DND-41 (cell line): ENCODE results near the gene LTBP2.

Source experiments
- ATAC-seq: fragments of 200-7000 bp; cut with Tn5 transposase; 3 replicates; pipeline ENCODE4 v1.9.1; 2021; ENCODE audit warnings: low read depth; ENCODE audit not compliant: insufficient read depth
- DNase-seq: peaks from one replicate; pipeline ENCODE4 v3.0.0-alpha.2; 2020
- H2AFZ ChIP-seq: 2 replicates; pipeline ENCODE4 v1.6.0; 2012; ENCODE audit warnings: low read depth, low read length
- H3K27ac ChIP-seq: 2 replicates; pipeline ENCODE4 v1.5.1; 2012; ENCODE audit warnings: low read length, inconsistent platforms
- H3K27me3 ChIP-seq: fragments of 200-600 bp; sonication (generic); 2 replicates; pipeline ENCODE4 v1.6.0; 2012; ENCODE audit warnings: low read length, mild to moderate bottlenecking, inconsistent platforms; ENCODE audit not compliant: insufficient read depth, poor library complexity
- H3K36me3 ChIP-seq: 2 replicates; pipeline ENCODE4 v1.5.1; 2012; ENCODE audit warnings: low read length, inconsistent platforms; ENCODE audit not compliant: insufficient read depth
- H3K4me1 ChIP-seq: 2 replicates; pipeline ENCODE4 v1.5.1; 2012; ENCODE audit warnings: mild to moderate bottlenecking, low read length; ENCODE audit not compliant: insufficient read depth
- H3K4me2 ChIP-seq: 2 replicates; pipeline ENCODE4 v1.6.0; 2012; ENCODE audit warnings: mild to moderate bottlenecking, moderate library complexity, low read length, inconsistent platforms; ENCODE audit not compliant: insufficient read depth
- H3K4me3 ChIP-seq, 2 experiments: fragments of 200-600 bp in 1 of 2; shearing (Covaris generic) in 1 of 2; 2 replicates each; pipeline ENCODE4 v1.5.1; 2012 to 2016; ENCODE audit warnings: inconsistent platforms in 2 of 2, low read length in 2 of 2, mild to moderate bottlenecking in 2 of 2, low read depth in 1 of 2, moderate library complexity in 1 of 2
- H3K79me2 ChIP-seq: 2 replicates; pipeline ENCODE4 v1.6.0; 2012; ENCODE audit warnings: low read length, inconsistent platforms; ENCODE audit not compliant: insufficient read depth
- H3K9ac ChIP-seq: 2 replicates; pipeline ENCODE4 v1.6.0; 2012; ENCODE audit warnings: low read depth, mild to moderate bottlenecking, inconsistent platforms, low read length, moderate library complexity
- H3K9me3 ChIP-seq: 2 replicates; pipeline ENCODE4 v1.5.1; 2012; ENCODE audit warnings: low read length, moderate library complexity, mild to moderate bottlenecking, inconsistent platforms; ENCODE audit not compliant: insufficient read depth, severe bottlenecking
- H4K20me1 ChIP-seq: 2 replicates; pipeline ENCODE4 v1.6.0; 2012; ENCODE audit warnings: low read length; ENCODE audit not compliant: insufficient read depth
- CTCF ChIP-seq: IDR thresholded peaks from 2 replicates; pipeline ENCODE4 v1.5.1; 2012; ENCODE audit warnings: borderline replicate concordance, low read length, moderate library complexity, mild to moderate bottlenecking; ENCODE audit not compliant: poor library complexity, severe bottlenecking; ENCODE audit errors: extremely low read depth
- EZH2 ChIP-seq: IDR thresholded peaks from 3 replicates; pipeline ENCODE4 v1.6.1; 2012; ENCODE audit warnings: borderline replicate concordance, low read depth, mild to moderate bottlenecking, moderate library complexity, low read length, inconsistent platforms; ENCODE audit not compliant: severe bottlenecking

The LTBP2 gene

GRCh38 chr14:74614508-74615495, 2.8 kb upstream of the LTBP2 start:
- Histone ChIP-seq H4K20me1 (no peaks in the 10 kb centered on the region), H3K4me2 (no peak overlapping the region), H3K27me3 (no peaks in the 10 kb centered on the region), H3K79me2 (no peaks in the 10 kb centered on the region), H3K9me3 (no peaks in the 10 kb centered on the region), H3K27ac (no peak overlapping the region), H3K36me3 (no peaks in the 10 kb centered on the region), H3K4me3 (no peak overlapping the region), H2AFZ (no peak overlapping the region), H3K9ac (no peak overlapping the region), H3K4me1 (peaks cover 9% of the 10 kb centered on the region; the same call in 1 of the 2 replicates)
- ATAC-seq (no peak), DNase-seq (no peak)
- no peak for TF ChIP-seq CTCF
- TF ChIP-seq EZH2: no peak

- DNase-seq: no peak
- TF ChIP-seq EZH2: no peak
- TF ChIP-seq CTCF: no peak
- H2AFZ ChIP-seq: no peak overlapping the region
- no peaks in the 10 kb centered on the region for H4K20me1 ChIP-seq
- no peak overlapping the region for H3K9ac ChIP-seq
- H3K27me3 ChIP-seq: no peaks in the 10 kb centered on the region
- H3K9me3 ChIP-seq: no peaks in the 10 kb centered on the region
- no peak overlapping the region for H3K27ac ChIP-seq
- H3K79me2 ChIP-seq: no peaks in the 10 kb centered on the region
- H3K4me1 ChIP-seq: peaks cover 7% of the 10 kb centered on the region; the same call in 1 of the 2 replicates
- H3K4me3 ChIP-seq: no peak overlapping the region
- H3K4me2 ChIP-seq: no peak overlapping the region
- ATAC-seq: no peak
- no peaks in the 10 kb centered on the region for H3K36me3 ChIP-seq
These were observed 1.3 kb upstream of the LTBP2 start for GRCh38 chr14:74613211-74613914.

GRCh38 chr14:74612350-74613021, 449 bp upstream of the LTBP2 start:
- DNase-seq (peak; percentile 72), ATAC-seq (peak; percentile 84)
- Histone ChIP-seq H3K4me2 (peak overlapping the region; percentile 59), H2AFZ (peak overlapping the region; percentile 56), H4K20me1 (no peaks in the 10 kb centered on the region), H3K9me3 (no peaks in the 10 kb centered on the region), H3K27ac (no peak overlapping the region), H3K27me3 (no peaks in the 10 kb centered on the region), H3K36me3 (no peaks in the 10 kb centered on the region), H3K79me2 (no peaks in the 10 kb centered on the region), H3K9ac (no peak overlapping the region), H3K4me1 (0 out of 2 replicates have a peak, but pooled peaks cover 4% of the 10 kb centered on the region), H3K4me3 (peak overlapping the region in 1 of 2 experiments; percentile 31; a peak in 2 of 4 replicates)
- TF ChIP-seq EZH2 (no peak), CTCF (no peak)
